ENCODE results near the gene CTSK. TPM values are rescaled to one million over a fixed set of nuclear protein-coding genes. Genes with fewer than 3 reads are reported as not detected.
"Not testable (repeated sequence)": the region's sequence is repeated elsewhere in the genome, so short reads cannot be mapped to it uniquely, and the experiment has no call there.

Gene CTSK
- total RNA-seq (2013) = 7.6 TPM
- 10 to 100 TPM in 1 of 3 donors, 1 to 10 TPM in 2; 2.1 to 17.8 (median 2.4) TPM for polyA plus RNA-seq
- polyA minus RNA-seq = 1.8 and 2.3 TPM in 2 replicates
- 3.3 to 37.3 (median 17.6) reads per million in 11 experiments for total RNA-seq

DNA sequence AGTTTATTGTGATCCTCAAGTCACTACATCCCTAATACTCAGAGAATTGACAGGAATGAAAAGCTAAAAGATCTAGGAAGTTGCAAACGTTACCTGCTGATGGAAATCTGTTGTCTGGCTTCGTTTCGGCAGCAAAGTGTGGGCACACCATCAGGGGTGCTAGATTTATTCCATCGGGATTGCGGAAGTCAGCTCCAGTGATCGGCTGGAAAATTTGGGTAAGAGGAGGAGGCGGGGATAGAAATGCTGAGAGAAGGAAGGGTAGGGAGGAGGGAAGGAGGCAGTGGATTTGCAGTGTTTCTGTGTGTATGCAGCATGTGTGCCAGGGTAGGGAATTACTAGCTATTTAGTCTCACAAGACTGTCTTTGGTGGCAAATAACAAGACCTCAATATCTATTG lies at the start of gene CTSK:
CTSK (minus strand) TSS at position 140 of the 400 bp plus-strand sequence. CDS start 1,455 bp downstream, outside the sequence.
- Histone ChIP-seq H3K9me3 (replicated peaks in 1 of 2; ENCODE audit: control insufficient read depth in 1 of 2, insufficient read depth in 1 of 2, low read length in 2 of 2) (no peaks in the 10 kb centered on the region), H4K20me1 (ENCODE audit: insufficient read depth, low read length) (peaks cover under 1% of the 10 kb centered on the region), H3K79me2 (ENCODE audit: insufficient read depth, low read length) (peaks cover 12% of the 10 kb centered on the region), H3K27ac (ENCODE audit: low read depth in 1 of 2, low read length in 2 of 2) (peak within 1 kb of the TSS in 1 of 2 donors; percentile 42), H3K4me1 (ENCODE audit: control insufficient read depth in 1 of 2, insufficient read depth in 2 of 2, low read length in 2 of 2) (peaks cover 34 to 39% of the 10 kb centered on the region in 2 donors), H3K4me3 (replicated peaks in 1 of 3; ENCODE audit: low read depth in 2 of 3, low read length in 3 of 3) (peak within 1 kb of the TSS; percentile 0 to 60 (median 27)), H3K36me3 (replicated peaks in 1 of 2; ENCODE audit: control insufficient read depth in 1 of 2, insufficient read depth in 2 of 2, low read length in 2 of 2) (peaks cover 32 to 55% of the 10 kb centered on the region in 2 donors), H3K27me3 (ENCODE audit: control insufficient read depth in 2 of 2, insufficient read depth in 2 of 2, low read length in 2 of 2) (no peaks in the 10 kb centered on the region), H3K4me2 (replicated peaks; ENCODE audit: extremely low read depth, low read length, poor library complexity, severe bottlenecking) (peak within 1 kb of the TSS; percentile 68), H3K9ac (ENCODE audit: insufficient read depth, low read length, poor library complexity, severe bottlenecking) (peak within 1 kb of the TSS; percentile 33), H2AFZ (ENCODE audit: insufficient read depth, low read depth, low read length, poor library complexity, severe bottlenecking) (peak within 1 kb of the TSS; percentile 19)
- Mint-ChIP-seq H3K36me3 (peaks cover 14 to 26% of the 10 kb centered on the region in 2 donors), H3K9me3 (peaks cover 0 to 2% (median 0%) of the 10 kb centered on the region in 7 donors), H3K27ac (peak within 1 kb of the TSS; percentile 6 to 83 (median 61)), H3K27me3 (ENCODE audit: low read depth in 3 of 3) (no peaks in the 10 kb centered on the region), H3K4me3 (peak within 1 kb of the TSS; percentile 38 to 84), H3K4me1 (peaks cover 27% of the 10 kb centered on the region)
- TF ChIP-seq, protein P1, sequence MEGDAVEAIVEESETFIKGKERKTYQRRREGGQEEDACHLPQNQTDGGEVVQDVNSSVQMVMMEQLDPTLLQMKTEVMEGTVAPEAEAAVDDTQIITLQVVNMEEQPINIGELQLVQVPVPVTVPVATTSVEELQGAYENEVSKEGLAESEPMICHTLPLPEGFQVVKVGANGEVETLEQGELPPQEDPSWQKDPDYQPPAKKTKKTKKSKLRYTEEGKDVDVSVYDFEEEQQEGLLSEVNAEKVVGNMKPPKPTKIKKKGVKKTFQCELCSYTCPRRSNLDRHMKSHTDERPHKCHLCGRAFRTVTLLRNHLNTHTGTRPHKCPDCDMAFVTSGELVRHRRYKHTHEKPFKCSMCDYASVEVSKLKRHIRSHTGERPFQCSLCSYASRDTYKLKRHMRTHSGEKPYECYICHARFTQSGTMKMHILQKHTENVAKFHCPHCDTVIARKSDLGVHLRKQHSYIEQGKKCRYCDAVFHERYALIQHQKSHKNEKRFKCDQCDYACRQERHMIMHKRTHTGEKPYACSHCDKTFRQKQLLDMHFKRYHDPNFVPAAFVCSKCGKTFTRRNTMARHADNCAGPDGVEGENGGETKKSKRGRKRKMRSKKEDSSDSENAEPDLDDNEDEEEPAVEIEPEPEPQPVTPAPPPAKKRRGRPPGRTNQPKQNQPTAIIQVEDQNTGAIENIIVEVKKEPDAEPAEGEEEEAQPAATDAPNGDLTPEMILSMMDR (IDR thresholded peaks at IDR 0.05) = no peak
- 74% methylated on average over 6 of the region's 7 CpGs for WGBS (ENCODE audit: insufficient coverage)
- intact Hi-C loops (cut with micrococcal nuclease) = no loop called here
- no peak for DNase-seq

DNA sequence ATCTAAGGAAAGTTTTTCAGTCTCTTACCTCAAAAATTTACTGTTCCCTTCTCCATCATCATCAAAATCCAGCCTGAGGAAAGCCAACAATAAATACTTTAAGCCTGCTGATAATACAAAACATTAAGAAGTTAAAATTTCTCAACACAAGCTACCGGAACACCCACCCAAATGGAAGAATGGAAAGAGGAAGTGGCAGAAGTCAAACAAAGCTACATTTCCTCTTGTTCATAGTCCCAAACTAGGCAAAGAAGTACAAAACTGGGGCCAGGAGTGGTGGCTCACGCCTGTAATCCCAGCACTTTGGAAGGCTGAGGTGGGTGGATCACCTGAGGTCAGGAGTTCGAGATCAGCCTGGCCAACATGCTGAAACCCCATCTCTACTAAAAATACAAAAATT lies 44.7 kb upstream of the CTSK start:
- H2AFZ ChIP-seq (ENCODE audit: insufficient read depth, low read depth, low read length, poor library complexity, severe bottlenecking) = peak overlapping the region; percentile 64
- intact Hi-C loops (cut with micrococcal nuclease); H3K9me3 ChIP-seq (replicated peaks in 1 of 2; ENCODE audit: control insufficient read depth in 1 of 2, insufficient read depth in 1 of 2, low read length in 2 of 2); H3K27me3 Mint-ChIP-seq (ENCODE audit: low read depth in 3 of 3); H3K27me3 ChIP-seq (ENCODE audit: control insufficient read depth in 2 of 2, insufficient read depth in 2 of 2, low read length in 2 of 2); H4K20me1 ChIP-seq (ENCODE audit: insufficient read depth, low read length); H3K9ac ChIP-seq (ENCODE audit: insufficient read depth, low read length, poor library complexity, severe bottlenecking): not testable (repeated sequence)
- H3K27ac Mint-ChIP-seq = peak overlapping the region; percentile 87 to 94 (median 92)
- peak overlapping the region; percentile 78 for H3K4me2 ChIP-seq (replicated peaks; ENCODE audit: extremely low read depth, low read length, poor library complexity, severe bottlenecking)
- peak; percentile 44 to 73 (median 67) for DNase-seq
- H3K4me1 Mint-ChIP-seq = peaks cover 27% of the 10 kb centered on the region
- H3K36me3 ChIP-seq (replicated peaks in 1 of 2; ENCODE audit: control insufficient read depth in 1 of 2, insufficient read depth in 2 of 2, low read length in 2 of 2) = peaks cover 20 to 42% of the 10 kb centered on the region in 2 donors
- peak overlapping the region; percentile 58 to 89 for H3K4me3 Mint-ChIP-seq
- H3K4me1 ChIP-seq (ENCODE audit: control insufficient read depth in 1 of 2, insufficient read depth in 2 of 2, low read length in 2 of 2) = peaks cover 31 to 34% of the 10 kb centered on the region in 2 donors
- peaks cover 64% of the 10 kb centered on the region for H3K79me2 ChIP-seq (ENCODE audit: insufficient read depth, low read length)
- peaks cover 0 to 15% (median 3%) of the 10 kb centered on the region in 7 donors for H3K9me3 Mint-ChIP-seq
- peaks cover 26 to 46% of the 10 kb centered on the region in 2 donors for H3K36me3 Mint-ChIP-seq
- H3K4me3 ChIP-seq (replicated peaks in 1 of 3; ENCODE audit: low read depth in 2 of 3, low read length in 3 of 3) = peak overlapping the region; percentile 17 to 62 (median 36)
- peak overlapping the region; percentile 78 to 86 for H3K27ac ChIP-seq (ENCODE audit: low read depth in 1 of 2, low read length in 2 of 2)
- no CpG with 5 or more reads among the region's 3 CpGs for WGBS (ENCODE audit: insufficient coverage)

DNA sequence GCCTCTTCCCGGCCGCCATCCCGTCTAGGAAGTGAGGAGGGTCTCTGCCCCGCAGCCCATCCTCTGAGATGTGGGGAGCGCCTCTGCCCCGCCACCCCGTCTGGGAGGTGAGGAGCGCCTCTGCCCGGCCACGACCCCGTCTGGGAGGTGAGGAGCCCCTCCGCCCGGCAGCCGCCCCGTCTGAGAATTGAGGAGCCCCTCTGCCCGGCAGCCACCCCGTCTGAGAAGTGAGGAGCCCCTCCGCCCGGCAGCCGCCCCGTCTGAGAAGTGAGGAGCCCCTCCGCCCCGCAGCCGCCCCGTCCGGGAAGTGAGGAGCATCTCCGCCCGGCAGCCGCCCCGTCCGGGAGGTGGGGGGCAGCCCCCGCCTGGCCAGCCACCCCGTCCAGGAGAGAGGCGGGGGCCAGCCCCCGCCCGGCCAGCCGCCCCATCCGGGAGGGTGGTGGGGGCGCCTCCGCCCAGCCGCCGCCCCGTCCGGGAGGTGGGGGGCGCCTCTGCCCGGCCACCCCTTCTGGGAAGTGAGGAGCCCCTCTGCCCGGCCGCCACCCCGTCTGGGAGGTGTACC lies 42.8 kb upstream of the CTSK start:
- Histone ChIP-seq H3K36me3 (replicated peaks in 1 of 2; ENCODE audit: control insufficient read depth in 1 of 2, insufficient read depth in 2 of 2, low read length in 2 of 2) (peaks cover 15 to 32% of the 10 kb centered on the region in 2 donors), H3K4me1 (ENCODE audit: control insufficient read depth in 1 of 2, insufficient read depth in 2 of 2, low read length in 2 of 2) (peaks cover 39 to 43% of the 10 kb centered on the region in 2 donors), H3K79me2 (ENCODE audit: insufficient read depth, low read length) (peaks cover 75% of the 10 kb centered on the region)
- Mint-ChIP-seq H3K36me3 (peaks cover 33 to 53% of the 10 kb centered on the region in 2 donors), H3K9me3 (peaks cover 0 to 15% (median 3%) of the 10 kb centered on the region in 7 donors), H3K4me1 (peaks cover 36% of the 10 kb centered on the region)
- WGBS (ENCODE audit: insufficient coverage) = 98% methylated on average over 20 of the region's 49 CpGs
- H3K9ac ChIP-seq (ENCODE audit: insufficient read depth, low read length, poor library complexity, severe bottlenecking); H3K9me3 ChIP-seq (replicated peaks in 1 of 2; ENCODE audit: control insufficient read depth in 1 of 2, insufficient read depth in 1 of 2, low read length in 2 of 2); H3K4me2 ChIP-seq (replicated peaks; ENCODE audit: extremely low read depth, low read length, poor library complexity, severe bottlenecking); H4K20me1 ChIP-seq (ENCODE audit: insufficient read depth, low read length); H3K4me3 Mint-ChIP-seq; H3K27me3 ChIP-seq (ENCODE audit: control insufficient read depth in 2 of 2, insufficient read depth in 2 of 2, low read length in 2 of 2); DNase-seq; intact Hi-C loops (cut with micrococcal nuclease); H2AFZ ChIP-seq (ENCODE audit: insufficient read depth, low read depth, low read length, poor library complexity, severe bottlenecking); H3K4me3 ChIP-seq (replicated peaks in 1 of 3; ENCODE audit: low read depth in 2 of 3, low read length in 3 of 3); H3K27me3 Mint-ChIP-seq (ENCODE audit: low read depth in 3 of 3); H3K27ac Mint-ChIP-seq; H3K27ac ChIP-seq (ENCODE audit: low read depth in 1 of 2, low read length in 2 of 2): not testable (repeated sequence)
